ENCODE results near the gene AJM1. TPM values are rescaled to one million over a fixed set of nuclear protein-coding genes. Genes with fewer than 3 reads are reported as not detected.

The AJM1 gene
- total RNA-seq, 1 donor from 2014 or later: not detected

DNA sequence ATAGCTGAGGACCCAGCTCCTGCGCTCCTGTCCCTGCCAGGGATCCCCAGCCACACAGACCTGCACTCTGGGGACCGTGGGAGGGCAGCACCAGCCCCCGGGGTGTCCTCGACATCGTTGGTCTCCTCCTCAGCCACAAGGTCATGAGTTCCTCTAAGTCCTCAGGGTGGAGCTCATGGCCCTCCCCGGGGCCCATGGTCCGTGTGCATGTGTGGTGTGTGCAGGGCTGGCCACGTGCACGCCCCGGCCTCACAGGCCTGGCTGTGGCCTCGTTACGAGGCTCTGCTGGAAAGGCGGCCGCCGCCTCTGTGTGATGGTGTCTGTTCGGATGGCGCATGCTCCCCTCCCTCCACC is 16.1 kb upstream of the AJM1 start:
- no peak for TF ChIP-seq EZH2 (IDR thresholded peaks at IDR 0.05)
- Histone ChIP-seq H4K20me1 (ENCODE audit: low read depth) (peaks cover 44% of the 10 kb centered on the region), H3K27ac (no peak overlapping the region), H2AFZ (replicated peaks) (no peak overlapping the region), H3F3A (ENCODE audit: low read depth) (peaks cover 3% of the 10 kb centered on the region), H3K27me3 (peaks cover under 1% of the 10 kb centered on the region), H3K4me1 (peaks cover 8% of the 10 kb centered on the region), H3K79me2 (ENCODE audit: low read depth) (peaks cover 15% of the 10 kb centered on the region), H3K9ac (no peak overlapping the region), H3K4me3 (no peak overlapping the region), H3K36me3 (no peaks in the 10 kb centered on the region), H3K9me3 (ENCODE audit: low read depth) (no peaks in the 10 kb centered on the region), H3K4me2 (no peak overlapping the region)
- peaks cover 8% of the 10 kb centered on the region for H3K36me3 Mint-ChIP-seq
- H3K4me3 Mint-ChIP-seq: no peak overlapping the region
- no peak overlapping the region for H3K27ac Mint-ChIP-seq
- no peak for DNase-seq (ENCODE audit: low spot score)
- no peaks in the 10 kb centered on the region for H3K9me3 Mint-ChIP-seq
- peaks cover 6% of the 10 kb centered on the region for H3K27me3 Mint-ChIP-seq (ENCODE audit: insufficient read depth, low read depth)
- H3K4me1 Mint-ChIP-seq: peaks cover 2% of the 10 kb centered on the region

DNA sequence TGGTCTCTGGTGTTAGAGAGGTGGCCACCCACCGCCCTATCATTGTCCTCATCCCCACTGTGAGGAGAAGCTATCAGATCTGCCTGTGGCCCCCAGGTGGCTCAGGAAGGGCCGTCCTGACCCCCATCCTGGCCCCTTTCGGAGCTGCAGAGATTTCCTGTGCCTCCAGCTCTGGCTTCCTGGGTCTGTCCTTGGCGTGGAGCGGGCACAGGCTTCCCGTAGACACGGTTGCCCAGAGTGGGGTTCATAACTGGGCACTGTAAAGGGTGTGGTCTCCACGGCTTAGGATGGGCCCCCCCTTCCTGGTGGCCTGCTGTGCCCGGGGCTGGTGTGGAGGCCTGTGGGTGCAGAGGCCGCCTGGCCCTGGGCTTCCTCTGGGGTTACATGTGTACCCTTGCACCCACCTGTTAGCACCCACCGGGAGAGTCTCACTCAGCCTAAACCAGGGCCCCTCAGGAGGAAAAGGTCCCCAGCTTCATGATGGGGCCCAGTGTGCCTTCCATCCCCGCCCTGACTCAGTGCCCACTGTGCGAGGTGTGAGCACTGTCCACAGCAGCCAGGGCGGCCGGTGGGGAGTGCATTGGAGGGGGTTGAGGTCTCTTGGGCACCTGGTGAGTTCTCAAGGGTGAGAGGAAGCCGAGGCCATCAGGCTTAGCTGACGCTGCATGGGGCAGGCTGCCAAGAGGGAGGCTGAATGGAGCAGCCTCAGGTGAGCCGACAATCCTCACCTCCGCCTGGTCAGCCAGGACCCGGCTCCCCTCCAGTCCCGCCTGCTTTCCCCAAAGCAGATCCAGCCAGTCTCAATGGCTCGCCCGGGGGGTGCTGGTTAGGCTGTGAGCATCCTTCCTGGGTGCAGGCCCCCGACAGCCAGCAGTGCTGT is 15.3 kb upstream of the AJM1 start:
- H3K4me3 ChIP-seq: no peak overlapping the region
- H2AFZ ChIP-seq (replicated peaks): no peak overlapping the region
- H4K20me1 ChIP-seq (ENCODE audit: low read depth): peaks cover 36% of the 10 kb centered on the region
- H3K79me2 ChIP-seq (ENCODE audit: low read depth): peaks cover 8% of the 10 kb centered on the region
- no peak overlapping the region for H3K4me2 ChIP-seq
- H3F3A ChIP-seq (ENCODE audit: low read depth): no peaks in the 10 kb centered on the region
- Mint-ChIP-seq H3K4me3 (no peak overlapping the region), H3K4me1 (peaks cover 2% of the 10 kb centered on the region), H3K27me3 (ENCODE audit: insufficient read depth, low read depth) (peaks cover 6% of the 10 kb centered on the region), H3K27ac (no peak overlapping the region), H3K9me3 (no peaks in the 10 kb centered on the region), H3K36me3 (peaks cover 8% of the 10 kb centered on the region)
- H3K27me3 ChIP-seq: no peaks in the 10 kb centered on the region
- no peaks in the 10 kb centered on the region for H3K36me3 ChIP-seq
- no peak overlapping the region for H3K27ac ChIP-seq
- H3K9me3 ChIP-seq (ENCODE audit: low read depth): no peaks in the 10 kb centered on the region
- H3K4me1 ChIP-seq: peaks cover under 1% of the 10 kb centered on the region
- no peak for DNase-seq (ENCODE audit: low spot score)
- H3K9ac ChIP-seq: no peak overlapping the region
- TF ChIP-seq EZH2 (IDR thresholded peaks at IDR 0.05) (no peak), EZH2phosphoT487 (IDR thresholded peaks at IDR 0.05) (no peak)
- TF ChIP-seq, protein P1, sequence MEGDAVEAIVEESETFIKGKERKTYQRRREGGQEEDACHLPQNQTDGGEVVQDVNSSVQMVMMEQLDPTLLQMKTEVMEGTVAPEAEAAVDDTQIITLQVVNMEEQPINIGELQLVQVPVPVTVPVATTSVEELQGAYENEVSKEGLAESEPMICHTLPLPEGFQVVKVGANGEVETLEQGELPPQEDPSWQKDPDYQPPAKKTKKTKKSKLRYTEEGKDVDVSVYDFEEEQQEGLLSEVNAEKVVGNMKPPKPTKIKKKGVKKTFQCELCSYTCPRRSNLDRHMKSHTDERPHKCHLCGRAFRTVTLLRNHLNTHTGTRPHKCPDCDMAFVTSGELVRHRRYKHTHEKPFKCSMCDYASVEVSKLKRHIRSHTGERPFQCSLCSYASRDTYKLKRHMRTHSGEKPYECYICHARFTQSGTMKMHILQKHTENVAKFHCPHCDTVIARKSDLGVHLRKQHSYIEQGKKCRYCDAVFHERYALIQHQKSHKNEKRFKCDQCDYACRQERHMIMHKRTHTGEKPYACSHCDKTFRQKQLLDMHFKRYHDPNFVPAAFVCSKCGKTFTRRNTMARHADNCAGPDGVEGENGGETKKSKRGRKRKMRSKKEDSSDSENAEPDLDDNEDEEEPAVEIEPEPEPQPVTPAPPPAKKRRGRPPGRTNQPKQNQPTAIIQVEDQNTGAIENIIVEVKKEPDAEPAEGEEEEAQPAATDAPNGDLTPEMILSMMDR (IDR thresholded peaks at IDR 0.05): no peak

DNA sequence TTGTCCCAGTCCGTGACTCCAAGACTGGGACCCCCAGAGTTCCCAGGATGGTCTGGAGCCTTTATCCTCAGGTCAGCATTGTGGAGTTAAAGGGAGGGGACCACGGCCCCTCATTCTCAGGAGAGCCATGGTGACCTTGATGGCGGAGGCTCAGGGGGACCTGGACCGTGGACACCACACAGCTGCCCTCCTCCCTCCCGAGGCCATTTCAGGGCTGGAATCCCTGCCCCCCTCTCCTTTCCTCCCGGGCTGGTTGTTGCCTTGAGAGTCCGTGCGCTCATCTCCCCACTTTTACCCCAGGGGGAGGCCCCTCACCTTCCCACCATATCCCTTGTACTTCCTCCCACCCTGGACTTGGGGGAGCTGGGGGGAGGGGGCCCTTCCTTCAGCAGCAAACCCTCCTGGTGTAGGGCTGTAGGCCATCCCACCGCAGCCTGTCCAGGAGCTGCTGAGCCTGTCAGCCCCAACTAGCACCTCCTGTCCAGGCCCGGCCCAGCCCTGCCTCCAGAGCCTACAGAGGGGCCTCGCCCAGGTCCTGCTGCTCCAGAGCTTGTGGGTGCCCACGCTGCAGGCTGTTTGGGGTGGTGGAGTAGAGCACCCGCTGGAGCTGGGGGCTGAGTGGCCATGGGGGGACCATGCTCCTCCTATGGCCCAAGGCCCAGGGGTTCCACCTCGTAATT is 14.3 kb upstream of the AJM1 start:
- Histone ChIP-seq H3F3A (ENCODE audit: low read depth) (no peaks in the 10 kb centered on the region), H3K4me3 (no peak overlapping the region), H3K9me3 (ENCODE audit: low read depth) (no peaks in the 10 kb centered on the region), H3K79me2 (ENCODE audit: low read depth) (peaks cover 6% of the 10 kb centered on the region), H2AFZ (replicated peaks) (no peak overlapping the region), H3K4me1 (no peaks in the 10 kb centered on the region), H3K27ac (no peak overlapping the region), H3K27me3 (no peaks in the 10 kb centered on the region), H3K4me2 (no peak overlapping the region), H3K9ac (no peak overlapping the region), H4K20me1 (ENCODE audit: low read depth) (peaks cover 27% of the 10 kb centered on the region), H3K36me3 (no peaks in the 10 kb centered on the region)
- Mint-ChIP-seq H3K9me3 (no peaks in the 10 kb centered on the region), H3K4me3 (no peak overlapping the region), H3K4me1 (peaks cover 2% of the 10 kb centered on the region), H3K27ac (no peak overlapping the region), H3K36me3 (peaks cover 10% of the 10 kb centered on the region), H3K27me3 (ENCODE audit: insufficient read depth, low read depth) (peaks cover 8% of the 10 kb centered on the region)
- no peak for DNase-seq (ENCODE audit: low spot score)
- TF ChIP-seq EZH2phosphoT487 (IDR thresholded peaks at IDR 0.05): no peak
- TF ChIP-seq EZH2 (IDR thresholded peaks at IDR 0.05): no peak
- TF ChIP-seq, protein P1 (IDR thresholded peaks at IDR 0.05): no peak
